Measurements from ENCODE around the gene SNX20. TPM values are rescaled to one million over a fixed set of nuclear protein-coding genes. Genes with fewer than 3 reads are reported as not detected.

SNX20 gene
- total RNA-seq, 2 donors from 2014 or later, result 1.2 to 2.0 TPM

DNA sequence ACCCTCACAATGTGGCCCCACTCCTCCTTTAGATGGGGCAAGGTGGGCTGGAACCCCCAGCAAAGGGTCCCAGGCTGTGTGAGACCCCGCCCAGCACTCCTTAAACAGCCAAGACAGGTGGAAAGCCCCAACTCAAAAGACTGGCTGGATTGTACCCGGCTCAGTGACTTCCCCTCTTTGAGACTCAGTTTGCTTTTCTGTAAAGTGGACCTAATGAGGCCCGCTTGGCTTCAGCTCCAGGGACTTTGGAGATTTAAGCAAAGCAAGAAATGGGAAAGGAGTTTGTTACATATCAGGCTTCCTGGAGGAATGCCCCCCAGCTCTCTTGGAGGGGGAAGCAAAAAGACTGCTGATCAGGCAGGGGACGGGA is 39.3 kb downstream of the SNX20 start:
- DNase-seq, result no peak
- no peak for ATAC-seq
- intact Hi-C loops (cut with DNase I), result loop anchor here in 1 of 2 donors (10.0 kb wide), 1 partner anchor 267 kb away; no protein-coding TSS in a partner anchor

DNA sequence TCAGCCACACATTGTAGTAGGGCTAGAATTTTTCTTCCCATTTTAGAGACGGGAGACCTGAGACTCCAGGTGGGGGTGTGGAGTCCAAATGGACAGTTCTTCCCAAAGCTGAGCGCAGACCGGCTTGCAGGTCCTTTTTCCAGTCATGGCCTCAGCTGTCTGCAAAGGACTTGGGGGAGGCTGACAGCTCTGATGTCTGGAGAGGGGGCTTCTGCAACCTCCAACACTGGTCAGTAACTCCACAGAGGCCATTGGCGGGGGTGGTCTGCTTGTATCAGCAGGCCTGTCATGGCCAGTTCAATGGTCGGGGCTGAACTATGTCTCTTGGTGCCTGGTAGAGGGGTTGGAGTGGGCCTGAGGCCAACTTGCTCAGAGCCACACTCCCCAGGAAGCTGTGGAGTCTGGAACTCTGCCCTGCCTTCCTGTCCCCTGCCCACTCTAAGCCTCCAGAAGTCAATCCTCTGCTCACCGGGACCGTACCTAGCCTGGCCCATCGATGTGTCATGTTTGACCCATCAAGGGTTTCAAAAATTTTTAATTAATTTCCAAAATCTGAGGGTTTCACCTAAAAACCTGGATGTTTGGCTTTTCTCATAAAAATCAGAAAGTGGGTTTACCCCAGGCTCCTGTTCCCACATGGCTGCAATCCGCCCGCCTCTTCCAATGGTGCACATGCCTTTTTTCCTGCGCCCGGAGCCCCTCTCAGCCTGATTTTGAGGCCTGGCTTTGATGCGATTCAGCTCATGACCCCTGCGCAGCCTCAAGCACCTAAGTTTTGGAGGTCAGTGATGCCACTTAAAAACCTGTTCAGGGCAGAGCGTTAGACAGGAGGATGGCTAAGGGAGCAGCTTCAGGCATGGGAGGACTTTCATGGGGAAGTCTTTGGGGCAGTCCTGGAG is 39.9 kb downstream of the SNX20 start:
- no peak for DNase-seq
- intact Hi-C loops (cut with DNase I), result loop anchor here in 1 of 2 donors (10.0 kb wide), 1 partner anchor 266 kb away; no protein-coding TSS in a partner anchor
- ATAC-seq, result no peak

DNA sequence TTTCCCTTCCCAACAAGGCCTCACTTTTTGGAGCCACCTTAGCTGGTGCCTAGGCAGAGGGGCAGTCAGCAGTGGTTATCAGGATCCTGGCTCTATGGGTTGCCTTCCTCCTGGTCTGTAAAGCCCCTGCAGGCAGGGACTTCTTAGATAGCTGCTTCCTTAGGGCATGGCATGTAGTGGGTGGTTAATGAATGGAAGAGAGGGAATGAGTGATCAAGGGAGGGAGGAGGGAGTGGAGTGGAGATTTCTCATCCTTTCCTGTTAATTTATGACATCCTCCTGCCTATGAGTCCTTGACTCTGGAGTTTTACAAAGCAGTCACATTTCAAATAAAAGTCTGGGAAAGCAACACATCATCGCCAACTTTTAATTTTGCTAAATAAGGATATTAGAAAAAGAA is 40.7 kb downstream of the SNX20 start:
- DNase-seq (no peak), ATAC-seq (no peak)
- intact Hi-C loops (cut with DNase I), result loop anchor here in 1 of 2 donors (10.0 kb wide), 1 partner anchor 266 kb away; no protein-coding TSS in a partner anchor

DNA sequence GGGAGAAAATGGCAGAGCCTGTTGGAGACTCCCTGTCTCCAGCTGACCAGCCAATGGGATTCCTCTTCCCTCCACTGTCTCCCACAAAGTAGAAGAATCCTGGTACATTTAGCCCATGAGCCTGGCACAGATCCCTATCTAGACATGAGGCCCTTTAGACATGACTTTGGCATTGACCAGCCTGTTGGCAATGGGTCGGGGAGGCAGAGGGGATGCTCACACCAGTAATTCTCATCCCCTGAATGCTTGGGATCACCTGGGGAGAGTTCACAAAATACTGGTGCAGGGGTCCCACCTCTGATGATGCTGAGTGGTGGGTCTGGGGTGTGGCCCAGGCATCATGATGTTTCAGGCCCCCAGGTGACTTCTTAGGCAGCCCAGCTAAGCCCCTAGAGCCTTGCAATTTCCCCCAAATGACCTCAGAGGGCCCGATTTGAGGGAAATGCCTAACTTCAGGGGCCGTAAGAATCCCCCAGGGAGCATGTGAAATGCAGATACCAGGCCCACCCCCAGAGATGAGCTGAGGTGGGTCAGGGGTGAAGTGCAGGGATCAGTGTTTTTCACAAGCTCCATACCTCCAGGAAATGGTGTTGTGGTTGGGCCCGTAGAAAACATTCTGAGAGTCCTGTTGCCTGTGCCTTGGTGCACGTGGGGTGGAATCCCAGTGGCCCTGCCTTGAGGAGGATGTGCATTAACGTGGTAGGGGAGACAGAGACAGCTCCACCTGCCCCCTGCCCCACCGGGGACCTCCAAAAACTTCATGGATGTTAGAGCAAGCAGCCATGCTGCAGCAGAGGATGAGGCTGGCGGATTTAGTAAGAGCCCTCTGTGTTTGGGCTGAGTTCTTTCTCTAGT is 42.1 kb downstream of the SNX20 start:
- ATAC-seq (no peak), DNase-seq (no peak)
- intact Hi-C loops (cut with DNase I), result no loop called here

DNA sequence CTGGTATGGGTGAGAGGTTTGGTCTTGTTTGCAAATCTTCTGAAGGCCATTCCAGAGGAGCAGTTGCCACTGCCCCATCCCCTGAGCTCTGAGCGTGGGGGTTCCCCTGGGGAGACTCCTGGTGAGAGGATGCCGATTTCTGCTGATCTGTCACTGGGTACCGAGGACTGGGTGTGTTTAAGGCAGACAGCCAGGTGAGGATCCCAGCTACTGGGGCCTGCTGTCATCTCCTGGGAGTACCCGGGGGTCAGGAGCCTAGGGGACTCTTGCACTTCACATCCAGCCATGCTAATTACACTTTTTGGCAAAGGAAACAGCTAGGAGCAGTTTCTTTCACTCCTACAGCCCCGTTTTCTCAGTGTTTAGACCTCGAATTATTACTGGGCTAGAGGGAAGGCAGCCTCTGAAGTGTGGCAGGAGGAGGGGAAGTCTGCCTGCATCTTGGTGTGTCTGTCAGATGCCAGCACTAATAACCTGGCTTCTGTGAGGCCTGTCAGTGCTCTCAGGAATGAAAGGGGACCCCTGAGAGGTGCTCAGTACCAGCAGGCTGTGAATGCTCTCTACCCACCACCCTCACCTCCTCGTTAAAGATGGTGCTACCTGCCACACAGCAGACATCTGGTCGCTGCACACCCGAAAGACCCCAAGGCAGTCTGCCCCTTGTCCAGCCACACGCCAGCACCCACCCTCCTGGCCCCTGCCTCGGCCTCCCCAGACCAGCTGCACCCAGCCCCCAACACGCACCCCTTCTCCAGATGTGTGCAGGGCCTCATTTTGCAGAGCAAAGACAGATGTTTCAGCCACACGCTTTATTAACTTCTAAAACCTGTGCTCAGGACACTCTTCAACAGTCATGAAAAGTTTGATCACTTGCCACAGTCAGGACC is 43.2 kb downstream of the SNX20 start:
- ATAC-seq, result no peak
- DNase-seq, result no peak
- intact Hi-C loops (cut with DNase I), result no loop called here

DNA sequence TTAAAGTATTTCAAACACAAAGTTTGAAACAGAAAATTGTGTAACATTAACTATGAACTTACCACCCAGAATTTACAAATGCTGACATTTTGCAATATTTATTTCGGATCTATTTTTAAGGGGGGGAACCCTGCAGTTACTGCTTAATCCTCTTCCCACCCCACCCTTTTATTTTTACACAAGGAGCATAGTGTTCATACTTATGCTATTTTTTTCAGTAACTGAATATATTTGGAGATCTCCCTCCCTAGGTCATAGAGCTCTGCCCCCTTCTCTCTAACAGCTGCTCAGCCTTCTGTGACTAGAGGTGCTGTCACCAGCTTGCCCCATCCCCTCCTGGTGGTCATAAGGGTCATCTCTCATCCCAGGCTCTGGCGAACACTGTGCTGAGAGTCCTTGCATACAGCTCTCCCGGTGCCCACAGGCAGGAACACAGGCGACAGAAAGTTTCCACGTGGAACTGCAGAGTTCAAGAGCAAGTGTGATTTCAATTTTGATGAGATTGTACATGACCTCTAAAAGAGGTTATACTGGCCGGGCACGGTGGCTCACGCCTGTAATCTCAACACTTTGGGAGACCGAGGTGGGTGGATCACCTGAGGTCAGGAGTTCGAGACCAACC is 44.2 kb downstream of the SNX20 start:
- intact Hi-C loops (cut with DNase I), result no loop called here
- no peak for DNase-seq
- no peak for ATAC-seq

DNA sequence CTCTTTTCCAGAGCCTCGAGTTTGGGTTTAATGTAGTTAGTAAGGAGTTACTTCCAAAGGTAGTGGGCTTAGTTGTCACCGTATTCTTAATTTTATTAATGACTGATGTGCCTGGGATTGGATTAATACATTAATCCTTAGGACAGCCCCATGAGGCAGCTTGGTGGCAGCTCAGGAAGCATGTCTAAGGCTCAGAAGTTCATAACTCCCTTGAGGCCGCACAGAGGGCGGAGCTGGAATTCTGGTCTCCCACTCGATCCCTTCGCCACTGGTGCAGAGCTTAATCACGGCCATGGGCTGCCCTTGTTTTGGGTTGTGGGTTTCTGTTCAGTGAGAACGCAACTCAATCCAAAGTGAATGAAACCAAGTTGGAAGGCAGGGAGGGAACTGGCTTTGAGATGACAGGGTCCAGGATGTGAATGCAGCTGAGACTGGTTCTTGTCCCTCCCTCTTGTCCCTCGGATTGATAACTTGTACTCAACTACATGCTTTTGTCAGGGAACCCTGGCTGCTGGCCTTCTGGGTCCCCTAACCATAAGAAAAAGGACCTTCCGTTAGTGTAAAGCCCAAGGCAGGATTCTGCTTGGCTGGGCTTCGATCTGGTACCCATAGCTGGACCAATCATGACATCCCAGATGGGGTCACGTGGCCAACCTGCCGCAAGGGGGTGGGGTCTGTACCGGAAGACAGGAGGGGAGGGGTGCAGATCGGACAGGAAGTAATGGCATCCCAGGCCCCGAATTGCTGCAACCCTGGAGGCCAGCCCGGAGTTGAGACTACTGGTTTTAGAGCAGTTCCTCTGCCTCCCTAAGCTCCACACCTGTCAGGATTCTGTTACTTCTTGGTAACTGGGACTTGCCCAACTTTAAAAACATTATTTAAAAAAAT is 45.4 kb downstream of the SNX20 start:
- intact Hi-C loops (cut with DNase I), result no loop called here
- no peak for ATAC-seq
- DNase-seq, result no peak

DNA sequence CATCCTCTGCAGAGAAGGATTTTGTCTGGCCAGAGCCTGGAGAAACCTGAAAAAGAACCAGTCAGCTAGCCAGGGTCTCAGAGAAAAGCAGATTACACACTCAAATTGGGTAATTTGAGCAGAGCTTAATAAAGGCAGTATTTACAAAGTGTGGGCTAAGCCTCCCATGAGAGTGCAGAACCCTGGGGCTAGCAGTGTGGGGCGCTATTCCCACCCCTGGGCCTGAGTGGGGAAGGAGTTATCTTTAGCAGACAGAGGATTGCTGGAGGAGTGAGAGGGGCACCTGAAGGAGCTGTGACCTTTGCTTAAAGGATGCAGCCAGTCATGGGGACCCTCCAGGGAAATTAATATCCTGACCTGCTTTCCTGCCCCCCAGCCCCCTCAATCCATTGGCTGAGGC is 46.2 kb downstream of the SNX20 start:
- DNase-seq (no peak), ATAC-seq (no peak)
- intact Hi-C loops (cut with DNase I), result no loop called here

DNA sequence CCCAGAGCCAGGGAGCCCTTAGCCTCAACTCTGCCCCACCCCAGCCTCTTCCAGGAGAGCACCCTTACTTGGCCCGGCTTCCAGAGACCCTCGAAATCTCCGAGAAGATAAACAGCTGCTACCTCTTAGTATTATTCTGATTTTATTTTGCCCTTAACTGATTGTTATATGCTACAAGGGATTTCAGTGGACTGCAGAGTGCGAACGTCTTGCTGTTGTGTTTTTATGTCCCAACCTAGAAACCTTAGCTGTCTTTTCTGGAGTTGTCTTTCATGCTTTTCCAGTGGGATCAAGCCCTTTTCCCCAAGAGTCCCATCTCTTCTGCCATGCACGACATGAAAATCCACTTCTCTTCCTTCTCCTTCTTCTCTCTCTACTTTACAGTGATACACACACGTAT is 47.0 kb downstream of the SNX20 start:
- ATAC-seq (no peak), DNase-seq (no peak)
- intact Hi-C loops (cut with DNase I), result no loop called here

DNA sequence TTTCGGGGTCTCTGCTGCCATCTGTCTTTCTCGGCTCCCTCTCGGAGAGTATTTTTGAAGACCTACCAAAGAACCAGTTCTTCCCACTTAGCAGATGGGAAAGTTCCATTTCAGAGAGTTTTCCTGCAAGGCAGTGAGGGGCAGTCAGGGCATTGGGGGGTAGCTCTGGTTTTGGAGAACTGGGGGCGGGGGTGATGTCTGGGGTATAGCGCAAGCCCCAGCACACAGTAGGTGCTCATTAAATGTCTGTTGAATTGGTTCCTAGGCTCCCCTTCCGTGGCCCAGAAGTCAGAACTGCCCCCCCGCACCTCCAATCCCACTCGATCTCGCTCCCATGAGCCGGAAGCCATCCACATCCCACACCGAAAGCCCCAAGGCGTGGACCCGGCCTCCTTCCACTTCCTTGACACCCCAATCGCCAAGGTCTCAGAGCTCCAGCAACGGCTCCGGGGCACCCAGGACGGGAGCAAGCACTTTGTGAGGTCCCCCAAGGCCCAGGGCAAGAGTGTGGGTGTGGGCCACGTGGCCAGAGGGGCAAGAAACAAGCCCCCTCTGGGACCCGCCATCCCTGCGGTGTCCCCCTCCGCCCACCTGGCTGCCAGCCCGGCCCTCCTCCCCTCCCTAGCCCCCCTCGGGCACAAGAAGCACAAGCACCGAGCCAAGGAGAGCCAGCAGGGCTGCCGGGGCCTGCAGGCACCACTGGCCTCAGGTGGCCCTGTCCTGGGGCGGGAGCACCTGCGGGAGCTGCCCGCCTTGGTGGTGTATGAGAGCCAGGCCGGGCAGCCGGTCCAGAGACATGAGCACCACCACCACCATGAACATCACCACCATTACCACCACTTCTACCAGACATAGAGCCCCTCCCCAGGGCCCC is 47.9 kb downstream of the SNX20 start:
- DNase-seq, result no peak
- intact Hi-C loops (cut with DNase I), result no loop called here
- no peak for ATAC-seq

DNA sequence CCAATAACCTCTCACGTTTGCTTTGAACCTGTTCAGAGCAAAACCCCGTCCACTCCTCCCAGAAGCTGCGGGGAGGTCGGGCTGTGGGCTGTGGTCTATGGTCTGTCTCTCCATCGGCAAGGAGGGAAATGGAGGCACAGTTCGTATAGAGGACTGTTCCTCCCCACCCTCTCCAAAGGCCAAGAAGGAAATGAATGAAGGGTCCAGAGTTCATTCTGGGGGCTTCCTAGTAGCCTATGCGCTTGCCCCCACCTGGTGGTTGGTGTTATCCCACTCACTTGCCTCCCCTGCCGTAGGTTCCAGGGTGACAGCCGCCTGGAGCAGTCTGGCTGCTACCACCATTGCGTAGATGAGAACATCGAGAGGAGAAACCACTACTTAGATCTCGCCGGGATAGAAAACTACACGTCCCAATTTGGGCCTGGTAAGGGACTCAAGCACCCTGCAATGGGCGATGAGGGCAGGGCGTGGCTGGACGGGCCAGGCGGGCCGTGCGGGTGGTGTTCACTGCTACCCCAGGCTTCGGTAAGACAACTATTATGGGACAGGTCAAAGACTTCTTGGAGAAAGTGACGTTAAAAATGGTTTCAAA is 49.0 kb downstream of the SNX20 start:
- intact Hi-C loops (cut with DNase I), result no loop called here
- no peak for DNase-seq
- no peak for ATAC-seq

DNA sequence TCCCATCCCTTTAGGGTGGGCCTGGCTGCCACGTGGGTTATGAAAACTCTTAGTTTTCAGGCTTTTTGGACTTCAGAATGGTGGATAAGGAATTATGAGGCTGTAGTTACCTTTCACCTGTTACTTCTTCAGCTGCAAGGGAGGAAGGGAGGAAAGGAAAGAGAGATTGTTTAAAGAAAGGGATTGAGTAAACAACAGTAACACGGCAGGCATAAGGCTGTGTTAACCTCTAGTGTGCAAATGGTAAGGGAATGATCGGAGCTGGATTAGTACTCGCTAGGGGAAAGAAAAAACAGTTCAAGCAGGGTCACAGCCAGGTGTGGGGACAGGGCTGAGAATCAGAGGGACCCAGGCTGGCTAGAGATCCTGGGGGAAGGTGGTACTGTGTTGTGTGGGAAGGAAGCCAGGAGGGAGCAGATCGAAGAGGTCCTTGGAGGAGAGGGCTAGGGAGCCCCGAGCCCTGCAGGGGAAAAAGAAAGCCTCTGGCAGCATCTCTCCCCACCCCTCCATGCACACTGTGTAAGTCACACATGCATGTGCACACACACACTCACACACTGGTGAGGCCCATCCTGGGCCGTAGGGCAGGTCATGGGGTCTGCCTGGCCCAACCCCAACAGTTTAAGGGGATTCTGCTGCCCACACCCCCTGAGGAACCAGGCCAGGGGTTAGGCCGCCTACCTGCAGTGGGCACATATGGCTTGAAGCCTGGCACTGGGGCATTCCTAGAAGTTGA is 49.7 kb downstream of the SNX20 start:
- no peak for ATAC-seq
- intact Hi-C loops (cut with DNase I), result no loop called here
- no peak for DNase-seq

DNA sequence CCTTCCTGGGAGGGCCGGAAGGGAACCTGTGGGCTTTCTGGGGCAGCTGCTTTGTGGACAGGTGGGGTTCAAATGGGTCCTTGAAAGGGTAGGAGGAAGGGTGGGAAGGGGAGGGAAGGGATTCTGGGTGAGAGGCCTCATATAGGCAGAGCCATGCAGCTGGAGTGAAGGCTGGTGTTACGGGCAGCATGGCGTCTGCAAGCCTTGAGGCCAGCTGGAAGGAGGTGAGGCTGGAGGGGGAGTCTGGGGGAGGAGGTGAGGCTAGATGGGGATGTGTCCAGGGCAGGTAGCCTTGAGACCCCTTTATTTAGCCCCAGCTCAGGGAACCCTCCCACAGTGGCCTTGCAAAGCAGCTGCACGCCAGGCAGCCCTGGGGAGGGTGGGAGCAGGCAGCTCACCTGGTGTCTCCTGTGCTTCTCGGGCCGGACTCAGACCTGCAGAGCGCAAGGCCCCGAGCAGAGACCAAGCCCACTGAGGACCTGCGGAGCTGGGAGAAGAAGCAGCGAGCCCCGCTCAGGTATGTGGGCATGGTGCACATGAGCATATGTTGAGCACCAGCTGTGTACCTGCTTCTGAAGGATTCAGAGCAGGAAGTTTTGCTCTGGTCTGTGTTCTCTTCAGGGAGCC is 50.6 kb downstream of the SNX20 start:
- DNase-seq (no peak), ATAC-seq (no peak)
- intact Hi-C loops (cut with DNase I), result no loop called here

DNA sequence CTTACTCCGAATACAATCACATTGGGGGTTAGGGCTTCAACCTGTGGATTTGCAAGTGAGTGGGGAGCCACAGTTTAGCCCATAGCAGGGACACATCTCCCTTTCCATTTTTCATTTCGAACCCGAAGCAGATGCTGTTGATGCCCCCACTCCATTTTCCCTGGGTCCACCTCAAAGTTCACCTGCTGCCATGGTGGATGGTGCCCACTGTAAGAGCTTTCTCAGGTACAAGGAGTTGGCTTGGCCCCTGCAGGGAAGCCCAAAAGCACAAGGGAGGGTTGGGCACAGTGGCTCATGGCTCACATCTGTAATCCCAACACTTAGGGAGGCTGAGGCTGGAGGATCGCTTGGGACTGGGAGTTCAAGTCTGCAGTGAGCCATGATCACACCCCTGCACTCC is 51.8 kb downstream of the SNX20 start:
- no peak for DNase-seq
- ATAC-seq, result no peak
- intact Hi-C loops (cut with DNase I), result loop anchor here in 1 of 2 donors (10.0 kb wide), 1 partner anchor 55 kb away; no protein-coding TSS in a partner anchor

DNA sequence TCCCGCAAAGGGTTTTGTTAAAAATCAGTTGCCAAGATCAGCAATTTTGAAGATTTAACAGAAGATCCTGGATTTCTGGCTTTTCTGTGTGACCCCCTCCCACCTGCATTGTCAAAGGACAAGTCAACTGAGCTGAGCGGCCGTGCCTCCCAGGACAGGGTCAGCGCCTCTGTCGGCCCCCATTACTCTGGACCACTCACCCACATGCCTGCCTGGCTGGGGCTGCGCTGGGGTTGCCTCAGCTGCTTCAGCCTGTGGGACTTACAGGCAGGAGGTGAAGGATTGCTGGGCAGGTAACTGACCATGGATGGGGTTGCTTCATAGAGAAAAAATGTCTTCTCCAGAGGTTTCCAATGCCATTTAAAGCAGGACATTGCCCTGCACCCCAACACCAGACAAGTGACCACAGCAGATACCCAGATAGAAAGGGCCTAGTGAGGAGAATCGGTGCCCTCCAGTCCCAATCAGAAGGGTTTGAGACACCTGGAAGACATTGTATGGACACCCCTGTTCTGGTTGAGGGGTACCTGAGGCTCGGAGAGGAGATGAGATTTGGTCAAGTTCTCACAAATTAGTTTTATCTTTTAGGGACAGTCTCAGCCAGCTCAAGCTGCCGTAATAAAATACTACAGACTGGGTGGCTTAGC is 52.8 kb downstream of the SNX20 start:
- no peak for DNase-seq
- no peak for ATAC-seq
- intact Hi-C loops (cut with DNase I), result loop anchor here in 1 of 2 donors (10.0 kb wide), 1 partner anchor 53 kb away; no protein-coding TSS in a partner anchor
